ENCODE measurements around the gene TBCB. TPM values are rescaled to one million over a fixed set of nuclear protein-coding genes. Genes with fewer than 3 reads are reported as not detected.

Gene TBCB
- total and polyA plus RNA-seq, 9 of the 15 experiments (the other 6 are each of a cell fraction or from before 2014, with no cell fraction given) = 3.5 to 115 (median 58.9) TPM

GRCh38 chr19:36140304-36141038 lies 25.2 kb downstream of the TBCB start (continued):
- TF ChIP-seq, protein P1, sequence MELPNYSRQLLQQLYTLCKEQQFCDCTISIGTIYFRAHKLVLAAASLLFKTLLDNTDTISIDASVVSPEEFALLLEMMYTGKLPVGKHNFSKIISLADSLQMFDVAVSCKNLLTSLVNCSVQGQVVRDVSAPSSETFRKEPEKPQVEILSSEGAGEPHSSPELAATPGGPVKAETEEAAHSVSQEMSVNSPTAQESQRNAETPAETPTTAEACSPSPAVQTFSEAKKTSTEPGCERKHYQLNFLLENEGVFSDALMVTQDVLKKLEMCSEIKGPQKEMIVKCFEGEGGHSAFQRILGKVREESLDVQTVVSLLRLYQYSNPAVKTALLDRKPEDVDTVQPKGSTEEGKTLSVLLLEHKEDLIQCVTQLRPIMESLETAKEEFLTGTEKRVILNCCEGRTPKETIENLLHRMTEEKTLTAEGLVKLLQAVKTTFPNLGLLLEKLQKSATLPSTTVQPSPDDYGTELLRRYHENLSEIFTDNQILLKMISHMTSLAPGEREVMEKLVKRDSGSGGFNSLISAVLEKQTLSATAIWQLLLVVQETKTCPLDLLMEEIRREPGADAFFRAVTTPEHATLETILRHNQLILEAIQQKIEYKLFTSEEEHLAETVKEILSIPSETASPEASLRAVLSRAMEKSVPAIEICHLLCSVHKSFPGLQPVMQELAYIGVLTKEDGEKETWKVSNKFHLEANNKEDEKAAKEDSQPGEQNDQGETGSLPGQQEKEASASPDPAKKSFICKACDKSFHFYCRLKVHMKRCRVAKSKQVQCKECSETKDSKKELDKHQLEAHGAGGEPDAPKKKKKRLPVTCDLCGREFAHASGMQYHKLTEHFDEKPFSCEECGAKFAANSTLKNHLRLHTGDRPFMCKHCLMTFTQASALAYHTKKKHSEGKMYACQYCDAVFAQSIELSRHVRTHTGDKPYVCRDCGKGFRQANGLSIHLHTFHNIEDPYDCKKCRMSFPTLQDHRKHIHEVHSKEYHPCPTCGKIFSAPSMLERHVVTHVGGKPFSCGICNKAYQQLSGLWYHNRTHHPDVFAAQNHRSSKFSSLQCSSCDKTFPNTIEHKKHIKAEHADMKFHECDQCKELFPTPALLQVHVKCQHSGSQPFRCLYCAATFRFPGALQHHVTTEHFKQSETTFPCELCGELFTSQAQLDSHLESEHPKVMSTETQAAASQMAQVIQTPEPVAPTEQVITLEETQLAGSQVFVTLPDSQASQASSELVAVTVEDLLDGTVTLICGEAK (IDR thresholded peaks at IDR 0.05) = no peak
- TF ChIP-seq, protein P1 (CRISPR knock-in tag; IDR thresholded peaks at IDR 0.05) = no peak
- TF ChIP-seq, protein P2, sequence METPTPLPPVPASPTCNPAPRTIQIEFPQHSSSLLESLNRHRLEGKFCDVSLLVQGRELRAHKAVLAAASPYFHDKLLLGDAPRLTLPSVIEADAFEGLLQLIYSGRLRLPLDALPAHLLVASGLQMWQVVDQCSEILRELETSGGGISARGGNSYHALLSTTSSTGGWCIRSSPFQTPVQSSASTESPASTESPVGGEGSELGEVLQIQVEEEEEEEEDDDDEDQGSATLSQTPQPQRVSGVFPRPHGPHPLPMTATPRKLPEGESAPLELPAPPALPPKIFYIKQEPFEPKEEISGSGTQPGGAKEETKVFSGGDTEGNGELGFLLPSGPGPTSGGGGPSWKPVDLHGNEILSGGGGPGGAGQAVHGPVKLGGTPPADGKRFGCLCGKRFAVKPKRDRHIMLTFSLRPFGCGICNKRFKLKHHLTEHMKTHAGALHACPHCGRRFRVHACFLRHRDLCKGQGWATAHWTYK (CRISPR knock-in tag; IDR thresholded peaks at IDR 0.05) = no peak
- TF ChIP-seq, protein P3, sequence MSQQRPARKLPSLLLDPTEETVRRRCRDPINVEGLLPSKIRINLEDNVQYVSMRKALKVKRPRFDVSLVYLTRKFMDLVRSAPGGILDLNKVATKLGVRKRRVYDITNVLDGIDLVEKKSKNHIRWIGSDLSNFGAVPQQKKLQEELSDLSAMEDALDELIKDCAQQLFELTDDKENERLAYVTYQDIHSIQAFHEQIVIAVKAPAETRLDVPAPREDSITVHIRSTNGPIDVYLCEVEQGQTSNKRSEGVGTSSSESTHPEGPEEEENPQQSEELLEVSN (IDR thresholded peaks at IDR 0.05; ENCODE audit: borderline replicate concordance in 1 of 2, extremely low read depth in 1 of 2, insufficient read depth in 1 of 2, insufficient read length in 1 of 2, low read depth in 1 of 2, low read length in 1 of 2, poor library complexity in 1 of 2, severe bottlenecking in 1 of 2) = peak in 1 of 2 experiments; percentile 56
- no peak for TF ChIP-seq E2F1 (CRISPR knock-in tag; IDR thresholded peaks at IDR 0.05)
- no peak for TF ChIP-seq ZBED1 (IDR thresholded peaks at IDR 0.05)
- TF ChIP-seq ZNF778 (CRISPR knock-in tag; IDR thresholded peaks at IDR 0.05) = no peak
- TF ChIP-seq KAT7 (CRISPR knock-in tag; IDR thresholded peaks at IDR 0.05; ENCODE audit: borderline replicate concordance) = no peak; the same call in 1 of the 2 replicates
- no peak for TF ChIP-seq HDGF (IDR thresholded peaks at IDR 0.05)
- no peak for TF ChIP-seq DIDO1 (tag; IDR thresholded peaks at IDR 0.05; ENCODE audit: low read depth)
- no peak for TF ChIP-seq ZFP30 (CRISPR knock-in tag; IDR thresholded peaks at IDR 0.05; ENCODE audit: borderline replicate concordance)
- no peak for TF ChIP-seq HEY1 (CRISPR knock-in tag; IDR thresholded peaks at IDR 0.05; ENCODE audit: borderline replicate concordance)
- TF ChIP-seq SREBF1 (IDR thresholded peaks at IDR 0.05; ENCODE audit: borderline replicate concordance, low read depth, low read length) = 0 out of 2 replicates have a peak, but pooled peaks have one; percentile 3
- TF ChIP-seq KAT2B (IDR thresholded peaks at IDR 0.05; ENCODE audit: low read depth, low read length) = no peak
- no peak for TF ChIP-seq POLR2AphosphoS2 (IDR thresholded peaks at IDR 0.05; ENCODE audit: low read length)

All from K562 (cell line).